Measurements from ENCODE around the gene HEMK1. TPM values are rescaled to one million over a fixed set of nuclear protein-coding genes. Genes with fewer than 3 reads are reported as not detected.

HEMK1 gene
- total RNA-seq, 2 experiments from 2014 or later = 49.6 to 50.1 TPM

DNA sequence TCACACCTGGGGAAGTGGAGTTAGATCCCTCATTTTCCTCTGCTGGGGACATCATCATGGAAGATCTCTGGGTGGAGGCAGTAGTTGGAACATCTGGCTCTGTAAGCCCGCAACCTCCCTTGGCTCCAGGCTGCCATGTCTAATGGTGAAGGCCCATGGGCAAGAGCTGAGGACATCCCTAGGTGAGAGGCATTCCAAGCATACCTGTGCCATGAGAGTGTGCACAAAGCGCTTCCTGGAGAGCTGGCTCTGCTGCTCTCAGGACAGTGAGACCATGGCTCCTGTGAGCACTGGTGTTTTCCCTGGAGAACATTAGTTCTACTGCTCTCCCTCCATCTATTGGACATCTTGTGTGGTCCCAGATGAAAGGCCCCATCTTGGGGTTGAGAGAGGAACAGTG, 55.3 kb downstream of the HEMK1 start:
- ChIA-PET POLR2A (interaction anchor here (0.8 to 34.1 kb wide), 11 partner anchors 9 to 760 kb away, joined by 3 to 4963 read pairs (median 7); partner anchors contain the start of genes C3orf18, CISH, HEMK1 and MANF), CTCF (interaction anchor here (1.5 kb wide), 1 partner anchor 51 kb away, joined by 3 read pairs; no protein-coding TSS in a partner anchor)
- Mint-ChIP-seq H3K36me3 (ENCODE audit: low read depth) (peaks cover 78% of the 10 kb centered on the region), H3K27me3 (no peaks in the 10 kb centered on the region), H3K4me3 (peak overlapping the region; percentile 62), H3K27ac (peak overlapping the region; percentile 92), H3K9me3 (no peaks in the 10 kb centered on the region), H3K4me1 (peaks cover 95% of the 10 kb centered on the region)
- DNase-seq = no peak

DNA sequence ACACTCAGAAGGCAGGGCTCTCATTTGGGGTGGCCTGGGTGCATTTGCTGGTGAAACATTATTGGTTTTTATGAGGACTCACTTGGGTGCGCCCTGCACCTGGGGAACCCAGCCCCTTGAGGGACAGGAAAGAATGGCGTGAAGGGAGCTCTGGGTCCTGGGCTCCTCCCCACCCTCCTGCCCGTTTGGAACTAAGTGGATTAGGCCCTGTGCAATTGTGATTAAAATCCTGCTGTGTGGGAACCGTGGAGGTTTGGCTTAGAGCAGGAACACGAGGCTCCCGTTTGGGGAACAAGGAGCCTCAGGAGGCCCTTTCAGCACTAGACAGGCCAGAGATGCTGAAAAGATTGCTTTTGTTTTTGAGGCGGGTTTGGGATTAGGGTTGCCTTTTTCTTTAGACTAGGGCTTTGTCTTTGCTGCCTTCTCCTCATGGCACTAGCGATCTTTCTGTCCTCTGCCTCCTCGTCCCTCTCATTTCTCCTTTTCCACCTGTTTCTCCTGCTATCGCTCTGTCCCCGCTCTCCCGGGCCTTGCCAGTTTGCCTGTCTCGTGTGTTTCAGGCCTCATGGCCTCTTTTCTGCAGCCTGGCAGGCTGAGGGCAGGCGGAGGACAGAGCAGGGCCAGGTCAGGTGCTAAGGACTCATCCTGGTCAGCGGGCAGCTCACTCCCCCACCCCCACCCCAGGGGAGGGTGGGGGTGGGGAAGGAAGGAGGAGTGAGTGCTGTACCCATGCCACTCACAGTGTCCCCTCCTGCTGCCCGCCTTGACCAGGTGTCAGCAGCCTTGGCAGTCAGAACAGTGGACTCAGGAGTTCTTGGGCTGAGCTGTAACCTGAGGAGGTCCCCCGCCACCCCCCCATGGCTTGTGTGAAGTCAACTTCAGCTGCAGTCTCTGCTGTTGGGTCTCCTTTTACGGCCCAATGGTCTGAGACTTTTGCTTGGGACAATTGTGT, 56.2 kb downstream of the HEMK1 start:
- H3K27ac Mint-ChIP-seq = peak overlapping the region; percentile 92
- no peaks in the 10 kb centered on the region for H3K9me3 Mint-ChIP-seq
- CTCF ChIA-PET = interaction anchor here (1.3 to 1.6 kb wide), 3 partner anchors 9 to 50 kb away, joined by 3 to 5 read pairs (median 5); no protein-coding TSS in a partner anchor
- H3K4me3 Mint-ChIP-seq = no peak overlapping the region
- peaks cover 95% of the 10 kb centered on the region for H3K4me1 Mint-ChIP-seq
- H3K27me3 Mint-ChIP-seq = no peaks in the 10 kb centered on the region
- POLR2A ChIA-PET = interaction anchor here (0.9 to 34.1 kb wide), 8 partner anchors 6 to 48 kb away, joined by 4 to 4963 read pairs (median 12); partner anchors contain the start of genes C3orf18, CISH, HEMK1 and MAPKAPK3
- H3K36me3 Mint-ChIP-seq (ENCODE audit: low read depth) = peaks cover 73% of the 10 kb centered on the region
- DNase-seq = no peak

DNA sequence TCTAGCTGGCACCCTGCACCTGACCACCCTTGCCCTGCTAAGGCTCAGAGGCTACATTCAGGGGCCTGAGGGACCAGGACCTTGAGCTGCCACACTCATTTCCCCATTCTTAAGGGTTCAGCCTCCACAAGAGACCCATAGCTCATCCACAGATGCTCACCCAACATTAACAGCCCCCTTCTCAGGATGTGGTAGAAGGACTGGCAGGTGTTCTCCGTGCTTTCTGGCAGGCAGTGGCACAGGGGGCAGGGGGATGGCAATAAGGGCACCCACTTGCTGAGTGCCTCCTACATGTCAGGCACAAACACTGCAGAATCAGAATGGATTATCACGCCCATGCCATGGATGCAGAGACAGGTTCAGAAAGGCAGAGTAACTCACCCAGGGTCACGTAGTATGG, 57.1 kb downstream of the HEMK1 start:
- CTCF ChIA-PET = interaction anchor here (1.3 to 1.6 kb wide), 2 partner anchors 10 to 27 kb away, joined by 5 read pairs; no protein-coding TSS in a partner anchor
- Mint-ChIP-seq H3K27me3 (no peaks in the 10 kb centered on the region), H3K27ac (peak overlapping the region; percentile 52), H3K36me3 (ENCODE audit: low read depth) (peaks cover 74% of the 10 kb centered on the region), H3K4me3 (no peak overlapping the region), H3K4me1 (peaks cover 97% of the 10 kb centered on the region), H3K9me3 (no peaks in the 10 kb centered on the region)
- POLR2A ChIA-PET = interaction anchor here (10.0 to 34.1 kb wide), 2 partner anchors 7 to 49 kb away, joined by 70 to 4963 read pairs; partner anchors contain the start of genes C3orf18, HEMK1 and MAPKAPK3
- DNase-seq = no peak

DNA sequence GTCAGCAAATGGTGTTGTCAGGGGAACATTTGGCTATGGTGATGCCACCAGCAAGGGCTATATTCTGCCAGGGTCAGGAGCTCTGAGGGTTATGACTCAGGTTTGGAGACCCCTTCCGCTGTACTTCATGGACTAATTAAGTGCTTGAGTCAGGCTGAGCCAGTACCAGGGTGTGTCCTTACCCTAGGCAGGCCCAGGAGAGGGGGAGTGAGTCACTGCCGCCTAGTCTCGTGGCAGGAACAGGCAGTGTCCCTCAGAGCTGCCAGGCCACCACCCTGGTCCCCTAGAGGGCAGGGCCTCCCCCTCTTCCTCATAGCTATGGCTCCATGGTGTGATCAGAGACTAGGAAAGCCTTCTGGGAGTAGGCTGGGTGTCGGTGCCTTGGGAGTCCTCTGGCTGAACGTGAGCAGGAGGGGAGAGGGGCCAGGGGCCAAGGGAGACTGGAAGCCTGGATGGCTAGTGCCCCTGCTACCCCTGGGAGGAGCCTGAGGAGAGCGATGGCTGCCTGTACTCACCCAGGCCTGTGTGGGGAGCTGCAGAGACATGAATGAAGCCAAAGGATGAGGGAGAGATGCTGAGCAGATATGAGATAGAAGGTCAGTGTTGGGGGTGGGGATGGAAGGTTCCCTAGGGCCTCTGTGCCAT, 58.2 kb downstream of the HEMK1 start:
- ChIA-PET POLR2A (interaction anchor here (1.1 to 34.1 kb wide), 3 partner anchors 8 to 50 kb away, joined by 4 to 4963 read pairs (median 70); partner anchors contain the start of genes C3orf18, HEMK1 and MAPKAPK3), CTCF (interaction anchor here (0.8 to 2.1 kb wide), 5 partner anchors 9 to 30 kb away, joined by 3 to 8 read pairs (median 3); no protein-coding TSS in a partner anchor)
- Mint-ChIP-seq H3K4me3 (no peak overlapping the region), H3K4me1 (peaks cover 97% of the 10 kb centered on the region), H3K36me3 (ENCODE audit: low read depth) (peaks cover 68% of the 10 kb centered on the region), H3K27me3 (no peaks in the 10 kb centered on the region), H3K27ac (peak overlapping the region; percentile 40), H3K9me3 (no peaks in the 10 kb centered on the region)
- DNase-seq = no peak

DNA sequence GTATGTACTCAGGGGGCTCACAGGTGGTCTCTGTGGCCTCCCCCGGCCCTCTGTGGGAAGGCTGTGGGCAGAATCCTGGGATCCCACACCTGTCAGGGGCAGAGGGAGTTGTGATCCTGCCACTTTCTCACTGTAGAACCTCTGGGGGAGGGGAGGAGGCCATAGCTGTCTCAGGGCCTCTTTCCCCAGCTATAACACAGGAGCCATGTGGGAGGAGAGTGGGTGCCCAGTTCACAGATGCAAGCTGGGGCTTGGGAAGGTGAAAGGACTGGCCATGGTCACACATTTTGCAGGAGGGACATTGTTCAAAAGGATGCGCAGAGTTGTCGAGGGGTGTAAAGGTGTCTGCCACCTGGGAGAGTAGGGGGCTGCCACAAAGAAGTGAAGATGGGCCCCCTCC, 59.3 kb downstream of the HEMK1 start:
- Mint-ChIP-seq H3K36me3 (ENCODE audit: low read depth) (peaks cover 63% of the 10 kb centered on the region), H3K4me3 (no peak overlapping the region)
- CTCF ChIA-PET = interaction anchor here (1.1 to 2.1 kb wide), 3 partner anchors 24 to 43 kb away, joined by 3 to 8 read pairs (median 3); no protein-coding TSS in a partner anchor

DNA sequence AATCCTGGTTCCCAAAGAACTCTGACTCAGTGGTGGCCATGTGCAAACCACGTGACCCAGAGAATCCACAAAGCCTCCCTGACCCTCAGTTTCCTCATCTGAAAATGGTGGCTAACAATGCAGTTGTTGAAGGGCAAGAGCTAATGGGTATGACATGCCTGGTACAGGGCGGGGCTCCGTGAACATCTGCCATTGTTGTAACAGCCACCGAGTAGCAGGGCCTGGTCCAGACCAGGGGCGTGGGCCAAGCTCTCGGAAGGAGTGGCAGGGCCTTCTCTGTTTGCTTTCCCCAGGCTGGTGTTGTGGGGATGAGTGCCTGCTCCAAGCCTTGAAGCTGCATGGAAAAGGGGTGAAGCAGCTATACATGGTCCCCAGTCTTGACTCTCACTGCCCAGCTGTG, 61.1 kb downstream of the HEMK1 start:
- no peak overlapping the region for H3K27ac Mint-ChIP-seq
- no peaks in the 10 kb centered on the region for H3K9me3 Mint-ChIP-seq
- H3K4me3 Mint-ChIP-seq = no peak overlapping the region
- no peaks in the 10 kb centered on the region for H3K27me3 Mint-ChIP-seq
- ChIA-PET CTCF (interaction anchor here (1.2 to 3.1 kb wide), 5 partner anchors 11 to 285 kb away, joined by 3 to 21 read pairs (median 8); partner anchors contain the start of genes MAPKAPK3 and ZMYND10), POLR2A (interaction anchor here (1.0 to 10.0 kb wide), 4 partner anchors 11 to 45 kb away, joined by 3 to 70 read pairs (median 10); partner anchors contain the start of genes DOCK3 and MAPKAPK3)
- H3K4me1 Mint-ChIP-seq = peaks cover 92% of the 10 kb centered on the region
- peaks cover 53% of the 10 kb centered on the region for H3K36me3 Mint-ChIP-seq (ENCODE audit: low read depth)
- no peak for DNase-seq

More for the DNA sequence above, 59.3 kb downstream of the HEMK1 start:
- H3K27me3 Mint-ChIP-seq = no peaks in the 10 kb centered on the region
- H3K9me3 Mint-ChIP-seq = no peaks in the 10 kb centered on the region
- peak overlapping the region; percentile 40 for H3K27ac Mint-ChIP-seq
- no peak for DNase-seq
- POLR2A ChIA-PET = interaction anchor here (1.1 to 34.1 kb wide), 4 partner anchors 9 to 51 kb away, joined by 4 to 4963 read pairs (median 38); partner anchors contain the start of genes C3orf18, DOCK3, HEMK1 and MAPKAPK3
- peaks cover 97% of the 10 kb centered on the region for H3K4me1 Mint-ChIP-seq

- H3K4me1 Mint-ChIP-seq = peaks cover 89% of the 10 kb centered on the region
- H3K27me3 Mint-ChIP-seq = no peaks in the 10 kb centered on the region
- no peak overlapping the region for H3K4me3 Mint-ChIP-seq
- ChIA-PET CTCF (interaction anchor here (1.2 to 3.1 kb wide), 5 partner anchors 11 to 285 kb away, joined by 3 to 21 read pairs (median 8); partner anchors contain the start of genes MAPKAPK3 and ZMYND10), POLR2A (interaction anchor here (1.0 to 10.0 kb wide), 3 partner anchors 11 to 45 kb away, joined by 3 to 70 read pairs (median 14); partner anchors contain the start of gene MAPKAPK3)
- H3K9me3 Mint-ChIP-seq = no peaks in the 10 kb centered on the region
- H3K27ac Mint-ChIP-seq = peak overlapping the region; percentile 47
- peaks cover 50% of the 10 kb centered on the region for H3K36me3 Mint-ChIP-seq (ENCODE audit: low read depth)
- DNase-seq = no peak
Observed at GRCh38 chr3:50630877-50631276, 61.6 kb downstream of the HEMK1 start.

- Mint-ChIP-seq H3K4me1 (peaks cover 90% of the 10 kb centered on the region), H3K4me3 (no peak overlapping the region), H3K27ac (peak overlapping the region; percentile 75), H3K36me3 (ENCODE audit: low read depth) (peaks cover 47% of the 10 kb centered on the region), H3K27me3 (no peaks in the 10 kb centered on the region), H3K9me3 (no peaks in the 10 kb centered on the region)
- CTCF ChIA-PET = interaction anchor here (0.6 to 3.1 kb wide), 5 partner anchors 13 to 285 kb away, joined by 4 to 21 read pairs (median 8); partner anchors contain the start of gene MAPKAPK3
- peak; percentile 28 for DNase-seq
- POLR2A ChIA-PET = interaction anchor here (0.9 to 10.0 kb wide), 9 partner anchors 8 to 753 kb away, joined by 3 to 70 read pairs (median 4); partner anchors contain the start of genes CISH, MANF and MAPKAPK3
Observed at GRCh38 chr3:50632450-50632849, 63.1 kb downstream of the HEMK1 start.

- Mint-ChIP-seq H3K27ac (peak overlapping the region; percentile 75), H3K27me3 (no peaks in the 10 kb centered on the region), H3K9me3 (no peaks in the 10 kb centered on the region), H3K4me1 (peaks cover 90% of the 10 kb centered on the region), H3K36me3 (ENCODE audit: low read depth) (peaks cover 50% of the 10 kb centered on the region), H3K4me3 (no peak overlapping the region)
- DNase-seq = no peak
- ChIA-PET CTCF (interaction anchor here (0.9 kb wide), 1 partner anchor 19 kb away, joined by 5 read pairs; no protein-coding TSS in a partner anchor), POLR2A (interaction anchor here (1.2 to 10.0 kb wide), 6 partner anchors 9 to 24 kb away, joined by 3 to 70 read pairs (median 9); partner anchors contain the start of genes CISH and MAPKAPK3)
Observed at GRCh38 chr3:50633230-50633790, 64.0 kb downstream of the HEMK1 start.

- CTCF ChIA-PET = interaction anchor here (0.7 to 1.6 kb wide), 3 partner anchors 19 to 20 kb away, joined by 3 to 4 read pairs (median 4); no protein-coding TSS in a partner anchor
- Mint-ChIP-seq H3K4me1 (peaks cover 79% of the 10 kb centered on the region), H3K27me3 (no peaks in the 10 kb centered on the region), H3K27ac (peak overlapping the region; percentile 11), H3K9me3 (no peaks in the 10 kb centered on the region), H3K36me3 (ENCODE audit: low read depth) (peaks cover 44% of the 10 kb centered on the region), H3K4me3 (no peak overlapping the region)
- POLR2A ChIA-PET = interaction anchor here (3.5 to 10.0 kb wide), 2 partner anchors 11 to 16 kb away, joined by 14 to 70 read pairs; partner anchors contain the start of gene MAPKAPK3
- no peak for DNase-seq
Observed at GRCh38 chr3:50635066-50635465, 65.7 kb downstream of the HEMK1 start.

DNA sequence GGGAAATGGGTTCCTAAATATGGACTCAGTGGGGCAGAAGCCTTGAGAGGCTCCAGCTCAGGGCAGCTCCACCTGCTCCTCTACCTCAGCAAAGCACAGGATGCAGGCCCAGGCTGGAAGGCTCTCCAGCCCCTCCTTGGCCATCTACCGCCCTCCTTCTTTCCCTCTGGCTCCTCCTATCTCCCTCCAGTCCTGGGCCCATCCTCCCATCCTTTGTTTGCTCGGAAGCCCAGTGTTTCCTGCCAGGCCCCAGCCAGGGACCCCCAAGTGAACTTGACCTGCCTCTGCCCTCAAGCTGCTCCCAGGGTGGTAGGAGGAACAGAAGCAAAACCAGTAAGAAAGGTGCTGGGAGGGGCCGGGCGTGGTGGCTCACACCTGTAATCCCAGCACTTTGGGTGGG, 67.7 kb downstream of the HEMK1 start:
- POLR2A ChIA-PET = interaction anchor here (1.6 to 1.7 kb wide), 2 partner anchors 12 to 13 kb away, joined by 4 to 5 read pairs; no protein-coding TSS in a partner anchor
- DNase-seq = no peak
- Mint-ChIP-seq H3K36me3 (ENCODE audit: low read depth) (peaks cover 48% of the 10 kb centered on the region), H3K27me3 (no peaks in the 10 kb centered on the region), H3K9me3 (no peaks in the 10 kb centered on the region), H3K27ac (peak overlapping the region; percentile 78), H3K4me1 (peaks cover 61% of the 10 kb centered on the region), H3K4me3 (no peak overlapping the region)
- CTCF ChIA-PET = interaction anchor here (1.5 to 2.1 kb wide), 2 partner anchors 16 to 17 kb away, joined by 5 to 7 read pairs; no protein-coding TSS in a partner anchor
